Measurements from ENCODE around the gene APOA5.

DNA sequence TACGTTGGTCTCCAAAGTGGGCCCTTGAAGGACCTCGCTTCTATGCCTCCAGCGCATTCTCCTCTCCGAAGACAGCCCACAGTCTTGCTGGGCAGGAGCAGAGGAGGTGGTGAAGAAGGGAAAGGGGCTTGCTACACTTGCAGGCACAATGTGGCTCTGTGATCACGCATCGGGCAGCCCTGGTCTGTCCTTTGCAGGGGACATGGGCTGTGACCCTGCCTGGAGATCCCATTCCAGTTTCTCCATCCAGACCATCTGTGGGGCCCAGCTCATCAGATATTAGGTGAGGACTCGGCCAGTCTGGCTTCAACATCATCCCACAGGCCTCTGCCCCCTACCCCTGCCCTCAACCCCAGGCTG, 44.9 kb upstream of the APOA5 start:
- TF ChIP-seq CHD1 (IDR thresholded peaks at IDR 0.05; ENCODE audit: low read depth, low read length) (no peak), CEBPB (IDR thresholded peaks at IDR 0.05; ENCODE audit: low read depth, low read length) (no peak)

All from IMR-90 (cell line).